GM21528 (cell line): Measurements from ENCODE around the gene MAPK1IP1L.
"Not testable (repeated sequence)": the region's sequence is repeated elsewhere in the genome, so short reads cannot be mapped to it uniquely, and the experiment has no call there.

Experiments
- ATAC-seq: cut with Tn5 transposase; IDR thresholded peaks from one replicate; pipeline ENCODE4 v1.9.1; 2021; ENCODE audit warnings: mild to moderate bottlenecking, moderate library complexity; ENCODE audit not compliant: unreplicated experiment, low FRiP score

Gene MAPK1IP1L

DNA sequence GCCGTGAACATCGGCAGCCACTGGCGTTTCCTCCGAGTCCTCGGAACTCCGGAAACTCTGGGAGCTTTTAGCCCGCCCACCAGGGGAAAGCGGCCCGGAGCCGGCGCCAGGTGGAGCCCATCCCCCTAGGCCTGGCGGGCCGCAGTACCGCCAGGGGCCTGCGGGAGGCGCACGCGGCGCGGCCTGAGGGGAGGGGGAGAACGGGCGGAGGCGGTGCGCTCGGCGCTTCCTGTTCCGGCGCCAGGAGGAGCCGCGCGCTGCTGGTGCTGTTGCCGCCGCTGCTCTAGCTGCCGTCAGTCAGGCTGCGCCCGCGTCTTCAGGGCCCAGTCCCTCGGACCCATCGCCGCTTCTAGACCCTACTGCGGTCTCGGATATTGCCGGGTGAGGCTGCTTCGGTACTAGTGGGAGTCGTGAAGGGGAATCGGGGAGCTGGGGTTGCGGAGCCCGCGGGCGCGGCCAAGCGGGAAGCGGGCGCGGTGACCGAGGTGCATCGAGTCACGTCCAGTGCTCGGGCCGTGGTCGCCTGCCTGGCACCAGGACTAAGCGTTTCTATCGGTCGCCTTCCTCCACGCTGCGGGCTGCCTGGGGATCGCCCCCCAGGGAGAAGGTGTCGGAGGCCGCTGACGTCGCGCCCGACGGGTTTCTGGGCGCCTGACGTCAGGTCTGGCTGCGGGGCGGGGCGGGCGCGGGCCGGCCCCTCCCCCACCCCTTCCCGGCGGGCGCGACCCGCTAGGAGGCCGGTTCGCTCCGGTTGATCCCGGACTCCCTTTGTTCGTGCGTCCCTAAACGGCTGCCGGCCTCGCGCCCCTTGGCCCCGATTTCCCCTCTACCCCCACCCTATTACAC is at the start of gene MAPK1IP1L:
MAPK1IP1L (plus strand) TSS at position 225 of the 846 bp plus-strand sequence. CDS start 10,037 bp downstream, outside the sequence.
- ATAC-seq: peak; percentile 92

DNA sequence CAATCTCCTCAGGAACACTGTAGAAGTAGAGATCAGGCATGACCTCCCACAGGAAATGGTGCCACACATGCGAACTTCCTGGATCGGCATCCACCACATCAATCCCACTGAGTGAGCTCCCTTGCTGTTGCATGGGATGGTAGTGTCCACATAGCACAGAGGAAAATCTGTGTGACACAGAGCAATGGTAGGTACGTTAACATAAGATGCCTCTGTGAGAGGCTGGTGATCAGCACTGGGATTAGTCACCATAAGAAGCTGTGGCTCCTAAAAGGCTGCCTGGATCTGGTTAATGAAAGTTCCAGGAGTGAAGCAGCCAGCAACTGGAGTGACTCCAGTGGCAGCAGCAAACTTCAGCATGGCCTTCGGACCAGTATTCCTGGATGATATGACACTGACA is 46.4 kb upstream of the MAPK1IP1L start:
- no peak for ATAC-seq

GRCh38 chr14:55015006-55015405 is 36.4 kb upstream of the MAPK1IP1L start:
- ATAC-seq: no peak

GRCh38 chr14:55019968-55020554 is 31.4 kb upstream of the MAPK1IP1L start:
- no peak for ATAC-seq

DNA sequence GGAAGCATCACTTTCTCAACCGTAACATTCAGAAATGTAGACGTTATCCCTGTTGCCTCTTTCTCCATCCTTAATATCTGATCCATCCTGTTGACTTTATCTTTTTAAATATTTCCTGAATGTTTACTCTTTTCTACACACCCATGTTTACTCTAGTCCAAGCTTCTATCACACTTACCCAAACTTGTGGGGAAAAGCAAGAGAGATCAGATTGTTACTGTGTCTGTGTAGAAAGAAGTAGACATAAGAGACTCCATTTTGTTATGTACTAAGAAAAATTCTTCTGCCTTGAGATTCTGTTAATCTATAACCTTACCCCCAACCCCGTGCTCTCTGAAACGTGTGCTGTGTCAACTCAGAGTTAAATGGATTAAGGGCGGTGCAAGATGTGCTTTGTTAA is 27.1 kb upstream of the MAPK1IP1L start:
- ATAC-seq: not testable (repeated sequence)

DNA sequence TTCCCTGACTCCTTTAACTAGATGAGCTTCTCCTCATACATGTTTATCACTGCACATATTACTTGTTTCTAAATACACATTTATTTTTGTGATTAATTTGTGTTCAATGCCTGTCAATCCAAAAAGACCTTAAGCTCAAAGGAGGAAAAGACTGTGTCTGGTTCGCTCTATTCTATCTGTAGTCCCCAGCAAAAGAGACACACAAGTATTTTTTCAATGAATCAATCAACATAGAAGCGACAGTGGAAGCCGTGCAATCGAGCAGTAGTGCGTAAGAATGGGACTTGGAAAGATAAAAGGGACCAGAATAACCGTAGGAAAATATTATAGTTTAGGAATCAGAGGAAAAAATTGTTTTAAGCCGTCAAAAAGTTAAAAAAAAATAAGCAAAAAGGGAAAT is 25.5 kb upstream of the MAPK1IP1L start:
- ATAC-seq: no peak

- ATAC-seq: no peak
Measured at GRCh38 chr14:55026441-55026792, 25.0 kb upstream of the MAPK1IP1L start.

- ATAC-seq: peak; percentile 95
Measured at GRCh38 chr14:55026793-55027561, 24.5 kb upstream of the MAPK1IP1L start, which contains the start of the genes SOCS4 and WDHD1. TSS of gene SOCS4 (plus strand) at chr14:55027236. CDS start at chr14:55043042, 15,806 bp downstream. TSS of gene WDHD1 (minus strand) at chr14:55027099. CDS start at chr14:55026787, 312 bp downstream.

DNA sequence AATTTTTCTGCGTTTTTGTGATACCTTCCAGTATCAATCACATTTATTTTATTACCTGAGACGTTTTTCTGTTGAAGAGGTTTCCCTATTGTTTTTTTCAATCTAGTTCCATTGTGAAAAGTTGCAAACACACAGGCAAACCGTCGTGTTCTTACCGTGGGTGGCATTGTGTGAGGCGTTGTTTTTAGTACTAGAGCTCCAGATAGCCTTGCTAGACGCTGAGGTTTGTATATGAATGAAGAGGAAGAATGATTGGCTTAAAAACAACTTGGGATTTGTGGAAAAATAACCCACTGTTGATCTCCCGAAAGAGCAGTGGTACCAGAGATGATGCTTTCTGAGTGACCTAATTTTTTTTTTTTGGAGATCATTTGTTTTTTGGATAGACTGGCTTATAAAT is 23.4 kb upstream of the MAPK1IP1L start:
- ATAC-seq: no peak

- ATAC-seq: no peak
Measured at GRCh38 chr14:55028476-55028875, 23.0 kb upstream of the MAPK1IP1L start.

DNA sequence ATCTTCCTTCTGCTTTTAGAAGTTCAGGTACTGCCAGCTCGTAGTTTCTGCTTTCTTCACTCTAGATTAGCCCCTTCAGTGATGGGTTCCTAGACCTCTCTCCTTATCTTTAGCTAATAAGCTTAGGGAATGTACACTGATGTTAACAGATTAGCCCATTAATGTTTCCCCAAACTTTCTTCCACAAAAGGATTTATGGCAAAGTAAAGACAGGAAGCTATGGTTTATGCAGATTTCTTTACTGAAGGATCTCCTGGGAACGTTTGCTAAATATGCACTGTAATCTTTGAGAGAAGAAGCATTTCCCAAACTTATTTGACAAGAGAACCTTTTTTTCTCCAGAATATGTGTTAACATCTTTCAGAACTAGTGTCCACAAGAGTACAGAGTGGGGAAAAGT is 20.3 kb upstream of the MAPK1IP1L start:
- no peak for ATAC-seq

GRCh38 chr14:55037995-55038394 is 13.5 kb upstream of the MAPK1IP1L start:
- not testable (repeated sequence) for ATAC-seq

GRCh38 chr14:55038708-55039107 is 12.7 kb upstream of the MAPK1IP1L start:
- no peak for ATAC-seq

DNA sequence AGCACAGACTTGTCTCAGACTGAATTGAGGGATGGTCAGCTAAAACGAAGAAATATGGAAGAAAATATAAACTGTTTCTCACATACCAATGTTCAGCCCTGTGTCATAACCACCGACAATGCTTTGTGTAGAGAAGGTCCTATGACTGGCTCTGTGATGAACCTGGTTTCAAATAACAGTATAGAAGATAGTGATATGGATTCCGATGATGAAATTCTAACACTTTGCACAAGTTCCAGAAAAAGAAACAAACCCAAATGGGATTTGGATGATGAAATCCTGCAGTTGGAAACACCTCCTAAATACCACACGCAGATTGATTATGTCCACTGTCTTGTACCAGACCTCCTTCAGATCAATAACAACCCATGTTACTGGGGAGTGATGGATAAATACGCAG is 7.9 kb upstream of the MAPK1IP1L start:
- ATAC-seq: no peak

DNA sequence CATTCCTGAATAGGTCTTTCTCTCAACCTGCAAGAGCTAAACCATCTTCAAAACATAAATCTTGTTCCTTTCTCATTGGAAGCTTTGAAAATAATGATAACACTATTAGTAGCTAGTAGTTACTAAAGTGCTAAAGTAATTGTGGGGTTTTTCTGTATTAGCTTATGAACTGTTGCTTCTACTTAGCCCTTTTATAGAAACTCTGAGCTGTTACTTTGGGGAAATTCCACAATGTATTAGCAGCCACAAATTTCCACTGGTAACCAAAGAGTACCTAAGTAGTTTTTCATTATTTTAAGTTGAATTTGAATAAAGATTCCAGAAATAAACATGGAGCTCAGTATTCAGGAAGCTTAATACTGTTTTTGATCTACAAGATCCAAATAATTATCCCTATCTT is 6.4 kb upstream of the MAPK1IP1L start:
- ATAC-seq: no peak

DNA sequence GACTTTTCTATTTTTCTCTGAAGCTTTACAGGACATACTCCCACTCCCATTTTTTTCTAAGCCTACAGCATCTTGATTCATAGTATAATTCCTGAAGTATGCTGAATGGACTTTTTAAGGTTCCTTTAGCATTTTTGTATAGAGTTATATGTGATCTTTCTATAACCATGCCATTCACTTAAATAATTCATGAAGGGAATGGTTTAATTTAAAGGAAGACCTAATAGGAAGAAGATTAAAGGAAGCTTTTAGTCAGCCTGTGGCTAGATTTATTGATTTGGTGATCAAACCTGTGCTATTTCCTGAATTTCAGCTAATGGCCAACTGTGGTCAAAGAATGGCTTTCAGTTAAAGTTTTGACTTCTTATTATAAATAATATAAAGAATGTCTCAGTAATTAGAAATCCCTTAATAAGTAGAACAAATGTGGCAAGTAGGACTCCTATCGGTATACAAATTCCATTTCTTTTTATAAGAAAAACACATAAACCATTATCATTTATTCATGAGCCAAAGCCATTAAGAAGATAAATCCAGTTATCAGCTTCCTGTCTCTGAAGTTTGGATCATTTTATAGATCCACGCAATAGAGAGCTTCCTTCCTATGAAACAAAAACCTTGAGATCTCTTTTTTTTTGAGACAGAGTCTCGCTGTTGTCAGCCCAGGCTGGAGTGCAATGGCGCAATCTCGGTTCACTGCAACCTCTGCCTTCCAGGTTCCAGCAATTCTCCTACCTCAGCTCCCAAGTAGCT is 4.0 kb upstream of the MAPK1IP1L start:
- ATAC-seq: no peak

- no peak for ATAC-seq
Measured at GRCh38 chr14:55048900-55049436, 2.5 kb upstream of the MAPK1IP1L start.

DNA sequence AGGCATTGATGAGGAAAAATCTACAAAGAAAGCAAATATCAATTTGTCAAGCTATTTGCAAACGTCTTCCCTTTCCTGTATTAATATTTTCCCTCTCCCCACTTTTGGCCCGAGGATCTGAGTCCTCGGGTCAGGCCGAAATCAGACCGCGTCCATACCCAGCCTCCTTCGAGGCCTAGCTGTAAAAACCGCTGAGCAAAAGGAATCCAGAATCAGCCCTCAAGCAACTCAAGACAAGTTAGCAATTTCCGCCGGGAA is 353 bp upstream of the MAPK1IP1L start:
- ATAC-seq: peak; percentile 25

DNA sequence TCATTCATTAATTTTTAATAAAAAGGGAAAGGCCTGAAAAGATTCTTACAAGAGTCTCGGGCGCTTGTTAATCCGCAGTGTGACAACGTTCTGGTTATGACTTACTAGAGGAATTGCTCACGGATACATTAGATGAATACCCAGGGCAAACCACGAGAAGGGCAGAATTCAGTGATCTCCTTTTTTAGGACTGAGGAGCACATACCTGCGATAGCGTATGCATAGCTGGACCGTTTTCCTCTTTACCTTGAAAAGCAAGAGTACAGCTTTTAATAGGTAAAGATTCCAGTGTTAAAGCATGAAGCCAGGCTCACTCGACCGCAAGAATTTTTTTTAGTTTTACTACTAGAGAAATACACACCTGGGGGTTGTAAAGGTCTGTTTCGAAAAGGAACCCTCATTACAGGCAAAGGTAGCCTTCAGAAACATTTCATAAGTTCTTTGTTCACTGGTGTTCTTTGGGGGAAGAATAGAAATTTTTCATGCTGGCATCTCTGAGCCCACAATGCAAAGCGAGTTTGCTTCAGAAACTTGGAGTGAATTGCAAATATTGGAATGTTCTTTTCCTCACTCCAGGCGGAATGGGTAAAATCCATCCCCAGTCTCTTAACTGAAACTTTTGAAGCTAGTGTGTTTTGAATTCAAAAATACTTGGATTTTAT is 953 bp downstream of the MAPK1IP1L start:
- no peak for ATAC-seq

DNA sequence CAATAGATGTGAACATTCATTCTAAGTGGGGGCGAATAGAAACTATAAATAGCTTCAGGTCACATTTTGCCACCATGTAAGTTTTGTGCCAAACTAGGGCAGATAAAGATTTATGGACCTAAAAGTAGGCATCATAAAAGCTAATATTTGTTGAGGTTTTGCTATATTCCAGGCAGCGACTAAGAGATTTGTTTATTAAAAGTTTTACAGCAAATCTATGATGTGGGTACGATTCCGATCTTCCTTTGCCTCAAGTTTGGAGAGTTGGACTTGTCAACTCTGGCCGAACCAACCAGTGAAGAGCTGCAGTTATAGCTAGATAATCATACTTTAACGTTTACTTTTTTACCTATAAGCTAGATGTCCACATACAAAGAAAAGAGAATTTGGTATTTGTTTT is 1.6 kb downstream of the MAPK1IP1L start:
- no peak for ATAC-seq
